GOT3 (cell line): ENCODE data around the gene UQCR10.

Experiments used
- DNase-seq: peaks from one replicate; lab custom pipeline; 2025; ENCODE audit warnings: mixed read lengths; lab: John Stamatoyannopoulos, UW

The UQCR10 gene

GRCh38 chr22:29765905-29766631, 1.1 kb upstream of the UQCR10 start:
- DNase-seq, result no peak

- peak; percentile 72 for DNase-seq
Observed at GRCh38 chr22:29766632-29767170, 468 bp upstream of the UQCR10 start, which contains the start of gene ZMAT5. TSS of gene ZMAT5 (minus strand) at chr22:29767007. CDS start at chr22:29748544, 18,463 bp downstream.

- DNase-seq, result no peak
Observed at GRCh38 chr22:29768052-29768693, 1.0 kb downstream of the UQCR10 start.

- no peak for DNase-seq
Observed at GRCh38 chr22:29769723-29770321, 2.7 kb downstream of the UQCR10 start.

GRCh38 chr22:29772170-29772641, 5.0 kb downstream of the UQCR10 start:
- DNase-seq, result no peak

- DNase-seq, result no peak
Observed at GRCh38 chr22:29773233-29773632, 6.1 kb downstream of the UQCR10 start.

- DNase-seq, result no peak
Observed at GRCh38 chr22:29780220-29780619, 13.1 kb downstream of the UQCR10 start.

GRCh38 chr22:29780748-29781676, 13.8 kb downstream of the UQCR10 start:
- no peak for DNase-seq

- no peak for DNase-seq
Observed at GRCh38 chr22:29782061-29782845, 15.1 kb downstream of the UQCR10 start.

GRCh38 chr22:29784451-29785361, 17.5 kb downstream of the UQCR10 start:
- DNase-seq, result no peak

GRCh38 chr22:29786031-29786430, 18.9 kb downstream of the UQCR10 start:
- DNase-seq, result no peak

- no peak for DNase-seq
Observed at GRCh38 chr22:29787371-29787980, 20.3 kb downstream of the UQCR10 start.

GRCh38 chr22:29788339-29789279, 21.4 kb downstream of the UQCR10 start:
- DNase-seq, result no peak

- no peak for DNase-seq
Observed at GRCh38 chr22:29790061-29790460, 22.9 kb downstream of the UQCR10 start.

- DNase-seq, result no peak
Observed at GRCh38 chr22:29793396-29793795, 26.2 kb downstream of the UQCR10 start.

- DNase-seq, result no peak
Observed at GRCh38 chr22:29795663-29796062, 28.5 kb downstream of the UQCR10 start.

GRCh38 chr22:29797351-29797750, 30.2 kb downstream of the UQCR10 start:
- DNase-seq, result no peak

- no peak for DNase-seq
Observed at GRCh38 chr22:29798318-29798717, 31.1 kb downstream of the UQCR10 start.
